ENCODE data around the gene PI4KA.

PI4KA gene

DNA sequence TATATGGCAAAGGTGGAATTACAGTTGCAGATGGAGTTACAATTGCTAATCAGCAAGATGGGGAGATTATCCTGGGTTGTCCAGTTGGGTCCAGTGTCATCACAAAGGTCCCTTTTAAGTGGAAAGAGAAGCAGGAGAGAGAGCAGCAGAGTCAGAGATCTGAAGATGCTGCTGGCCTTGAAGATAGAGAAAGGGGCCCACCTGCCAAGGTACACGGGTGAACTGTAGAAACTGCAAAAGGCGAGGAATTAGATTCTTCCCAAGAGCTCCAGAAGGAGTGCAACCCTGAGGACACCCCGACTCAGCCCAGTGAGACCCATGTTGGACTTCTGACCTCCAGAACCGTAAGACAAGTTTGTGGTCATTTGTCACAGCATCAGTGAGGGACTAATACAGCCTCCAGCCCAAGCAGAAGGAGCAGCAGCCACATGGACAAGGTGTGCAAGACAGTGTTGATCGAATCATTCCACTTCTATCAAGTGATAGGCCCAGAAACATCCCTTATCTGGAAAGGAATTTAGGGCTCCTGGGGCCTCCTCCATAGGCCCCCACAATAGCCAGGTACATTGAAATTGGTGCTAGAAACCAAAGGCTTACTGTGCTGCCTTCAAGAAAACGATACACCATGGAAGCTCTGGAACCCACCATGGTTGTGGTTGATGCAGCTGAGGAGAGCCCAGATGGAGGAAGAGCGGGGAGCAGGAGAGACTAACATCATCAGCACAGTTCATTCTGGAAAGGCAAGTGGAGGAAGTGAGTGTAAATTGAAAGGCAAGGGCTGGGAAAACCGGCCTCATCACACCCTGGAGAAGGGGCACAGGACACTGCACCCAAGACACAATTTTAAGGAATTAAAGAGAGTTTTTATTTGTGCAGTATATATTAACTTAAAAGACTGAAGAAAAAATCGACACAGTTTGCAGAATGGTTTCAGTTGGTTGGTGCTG is 23.5 kb upstream of the PI4KA start:
- DNase-seq = no peak

DNA sequence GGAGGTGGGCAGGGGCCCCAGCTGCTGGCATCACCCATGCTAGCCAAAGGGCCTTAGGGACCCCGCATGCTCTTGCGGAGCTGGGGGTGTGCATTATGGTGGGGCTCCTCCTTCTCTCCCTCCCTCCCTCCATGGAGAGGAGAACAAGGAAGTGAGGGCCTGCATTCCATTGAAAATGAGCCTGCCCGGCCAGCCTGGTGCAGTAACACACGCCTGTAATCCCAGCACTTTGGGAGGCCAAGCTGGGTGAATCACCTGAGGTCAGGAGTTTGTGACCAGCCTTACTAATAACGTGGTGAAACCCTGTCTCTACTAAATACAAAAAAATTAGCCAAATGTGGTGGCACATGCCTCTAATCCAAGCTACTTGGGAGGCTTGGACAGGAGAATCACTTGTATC is 22.6 kb upstream of the PI4KA start:
- no peak for DNase-seq

DNA sequence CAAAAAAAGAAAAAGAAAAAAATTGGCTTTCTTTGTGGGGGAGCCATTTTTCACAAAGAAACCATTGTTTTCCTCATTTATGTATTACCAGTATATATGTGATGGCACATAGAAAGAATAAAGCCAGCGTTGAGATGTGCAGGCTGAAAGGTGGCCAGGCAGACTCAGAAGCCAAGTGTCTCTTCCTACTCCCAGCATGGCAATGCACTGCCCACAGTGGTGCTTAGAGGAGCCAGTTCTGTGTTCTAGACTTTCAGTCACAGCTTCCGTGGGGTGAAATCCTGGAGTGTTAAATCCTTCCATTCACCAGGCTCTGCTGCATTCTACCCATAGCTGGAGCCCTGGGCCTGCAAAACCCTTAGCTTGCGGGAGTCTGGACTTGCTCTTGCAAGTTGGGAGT is 19.1 kb upstream of the PI4KA start:
- no peak for DNase-seq

DNA sequence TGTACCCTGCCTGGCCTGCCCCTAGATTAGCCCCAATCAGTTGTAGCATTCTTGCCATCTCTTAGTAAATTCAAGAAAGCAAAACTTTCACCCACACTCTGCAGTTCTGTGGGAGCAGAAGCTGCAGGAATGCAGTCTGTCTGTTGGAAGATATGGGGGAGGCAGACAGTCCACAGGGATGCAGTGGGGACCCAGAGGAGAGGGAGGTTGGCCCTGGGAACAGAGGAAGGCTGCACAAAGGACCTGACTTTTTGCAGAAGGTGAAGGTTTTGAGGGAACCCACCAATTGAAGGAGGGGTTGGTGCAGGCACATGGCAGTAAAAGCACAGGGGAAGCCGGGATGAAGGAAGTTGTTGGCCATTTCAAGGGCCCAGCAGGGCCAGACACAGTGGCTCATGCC is 16.7 kb upstream of the PI4KA start:
- no peak for DNase-seq

- no peak for DNase-seq
Measured at GRCh38 chr22:20873214-20873613, 14.6 kb upstream of the PI4KA start.

DNA sequence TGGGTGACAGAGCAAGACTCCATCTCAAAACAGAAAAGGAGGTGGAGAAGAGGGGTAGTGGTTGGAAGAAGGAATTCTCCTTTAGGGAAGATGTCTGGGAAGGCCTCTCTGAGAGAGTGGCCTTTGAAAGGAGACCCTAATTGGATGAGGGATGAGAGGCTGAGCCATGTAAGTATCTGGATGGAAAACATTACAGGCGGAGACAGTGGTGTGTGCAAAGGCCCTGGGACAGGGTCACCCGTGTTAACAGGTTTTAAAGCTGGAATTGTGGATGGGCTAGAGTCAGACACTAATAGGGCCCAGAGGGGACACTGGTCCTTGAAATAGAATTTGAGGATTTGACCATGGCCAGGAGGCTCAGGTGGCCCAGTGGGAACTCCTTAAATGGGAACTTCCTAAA is 10.6 kb upstream of the PI4KA start:
- DNase-seq = no peak

DNA sequence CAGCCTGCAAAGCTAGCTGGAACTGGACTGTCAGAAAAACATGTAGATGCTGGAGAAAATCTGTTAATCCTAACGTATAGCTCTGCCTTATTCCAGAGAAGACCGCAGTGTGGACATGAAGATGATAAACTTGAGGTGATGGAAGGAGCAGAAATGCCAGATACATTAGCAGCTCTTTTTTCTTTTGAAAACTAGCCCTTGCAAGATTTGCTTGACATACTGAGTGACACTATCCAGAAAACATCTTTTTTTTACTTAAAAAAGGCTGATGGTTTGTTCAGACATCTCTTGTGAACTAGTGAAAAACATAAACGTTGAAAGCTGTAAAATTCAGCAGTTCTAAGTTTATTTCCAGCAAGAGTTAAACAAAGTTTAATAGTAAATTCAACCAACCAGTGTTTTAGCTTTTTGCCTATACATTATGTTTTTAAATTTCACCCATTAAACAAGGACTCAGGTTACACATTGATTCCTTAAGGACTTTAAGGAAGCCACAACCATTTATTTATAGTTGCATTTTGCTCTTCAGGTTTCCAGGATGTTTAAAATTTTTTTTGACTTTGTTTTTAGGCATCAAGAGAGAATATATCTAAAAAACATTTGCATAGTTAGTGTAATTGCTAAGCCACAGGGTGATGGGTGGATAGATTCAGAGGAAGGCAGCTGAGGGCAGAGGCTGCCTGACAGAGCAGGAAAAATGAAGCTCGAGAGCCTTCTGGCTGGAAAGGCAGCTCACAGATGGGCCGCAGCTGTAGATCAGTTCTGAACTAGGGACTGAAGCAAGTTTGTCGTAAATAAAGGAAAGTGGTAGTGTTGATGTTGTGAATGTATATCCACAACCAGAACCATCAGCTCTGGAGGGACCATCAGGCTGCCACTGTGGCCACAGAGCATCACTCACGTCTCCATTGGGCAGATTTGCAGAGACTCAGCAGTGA is 9.7 kb upstream of the PI4KA start:
- no peak for DNase-seq

DNA sequence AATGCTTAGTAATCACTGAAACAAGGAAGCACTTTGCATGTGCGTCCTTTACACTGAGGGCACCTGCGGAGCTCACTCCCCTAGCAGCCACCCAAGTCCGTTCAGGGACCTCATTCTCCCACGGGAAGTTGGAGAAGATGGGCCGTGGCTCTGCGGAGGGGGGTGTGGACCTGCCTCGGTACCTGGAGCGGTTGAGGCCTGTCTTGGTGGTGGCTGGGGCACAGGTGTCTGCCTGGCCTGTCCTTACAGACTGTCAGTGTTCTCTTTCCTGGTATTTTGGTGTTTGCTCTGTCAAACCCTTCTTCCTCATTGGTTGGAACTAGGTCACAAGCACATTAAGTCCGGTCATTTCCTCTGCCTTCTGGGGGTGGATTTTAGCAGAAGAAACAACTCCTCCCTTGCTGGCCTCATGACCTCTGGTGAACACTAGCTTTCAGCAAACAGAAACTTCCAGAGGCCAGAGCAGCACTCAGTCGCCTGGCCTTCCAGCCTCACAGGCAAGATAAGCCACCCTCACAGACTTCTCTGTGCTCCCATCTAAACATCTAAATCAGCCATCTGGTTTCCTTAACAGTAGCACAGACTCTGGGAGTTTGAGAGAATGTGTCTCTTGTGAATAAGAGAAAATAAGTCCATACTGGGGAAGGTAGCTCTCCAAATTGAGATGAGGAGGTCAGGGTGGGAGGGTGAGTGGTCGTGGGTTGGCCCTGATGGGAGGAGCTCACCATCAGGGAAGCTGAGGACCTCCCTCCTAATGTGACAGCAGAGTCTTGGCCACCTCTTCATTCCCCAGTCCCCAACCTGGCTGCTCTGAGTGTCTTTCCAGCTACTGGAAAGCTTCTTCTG is 8.8 kb upstream of the PI4KA start:
- DNase-seq = no peak

DNA sequence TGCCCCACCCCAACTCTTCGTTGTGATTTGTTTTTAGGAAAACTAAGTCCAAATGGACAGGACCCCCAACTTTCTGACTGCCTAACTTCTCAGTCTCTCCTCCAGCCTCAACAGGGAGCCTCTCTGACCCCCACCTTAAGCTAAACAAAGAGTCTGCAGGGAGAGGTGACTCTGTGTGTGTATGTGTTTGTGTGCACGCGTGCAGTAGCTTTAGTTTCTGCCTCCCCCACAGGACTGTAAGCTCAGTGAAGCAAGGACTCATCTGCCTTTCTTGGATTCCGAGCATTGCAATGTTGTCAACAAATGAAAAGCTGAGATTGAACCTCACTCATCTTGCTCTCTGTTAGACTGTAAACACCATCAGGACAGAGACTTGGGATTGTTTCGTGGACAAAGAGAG is 8.1 kb upstream of the PI4KA start:
- DNase-seq = no peak

DNA sequence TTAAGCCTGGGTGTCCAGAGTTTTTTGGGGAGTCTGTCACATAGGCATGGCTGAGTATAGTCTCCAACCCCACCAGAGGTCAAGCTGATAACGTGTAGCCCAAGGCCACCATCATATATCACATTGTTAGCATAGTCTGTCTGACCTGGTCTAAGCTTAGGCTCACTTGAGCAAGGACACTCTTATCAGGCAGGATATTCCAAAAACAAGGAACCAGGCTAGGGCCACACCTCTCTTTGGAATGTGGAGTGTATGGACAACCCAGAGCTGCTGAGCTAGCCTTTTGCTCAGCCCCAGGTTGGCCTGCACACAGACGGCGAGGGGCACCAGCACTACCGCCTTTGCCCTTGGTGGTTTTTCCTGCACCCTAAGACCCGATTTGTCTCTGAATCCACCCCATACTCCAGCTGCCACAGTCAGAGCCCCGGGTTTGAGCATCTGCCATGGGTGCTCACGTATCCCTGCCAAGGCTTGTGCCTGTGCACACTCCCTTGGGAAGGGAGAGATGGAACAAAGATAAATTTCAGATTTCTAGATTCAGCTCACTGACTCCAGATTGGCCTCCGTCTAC is 7.3 kb upstream of the PI4KA start:
- DNase-seq = no peak

DNA sequence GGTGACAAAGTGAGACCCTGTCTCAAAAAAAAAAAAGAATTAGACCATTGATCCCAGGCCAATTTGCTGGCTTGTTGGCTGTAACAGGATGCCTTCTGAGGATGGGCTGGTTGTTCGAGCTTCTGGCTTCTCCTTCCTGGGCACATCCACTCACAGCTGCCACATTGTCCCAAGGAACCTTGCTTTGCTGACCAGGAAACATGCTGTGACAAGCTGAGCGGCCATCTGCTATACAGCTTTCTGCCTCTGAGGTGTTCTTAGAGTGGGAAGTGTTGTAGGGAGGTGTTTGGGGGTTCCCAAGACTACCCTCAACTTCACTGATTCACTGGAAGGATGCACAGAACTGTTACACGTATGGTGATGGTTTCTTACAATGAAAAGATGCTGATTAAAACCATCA is 6.7 kb upstream of the PI4KA start:
- DNase-seq = no peak

- no peak for DNase-seq
Measured at GRCh38 chr22:20864186-20864908, 5.7 kb upstream of the PI4KA start.

DNA sequence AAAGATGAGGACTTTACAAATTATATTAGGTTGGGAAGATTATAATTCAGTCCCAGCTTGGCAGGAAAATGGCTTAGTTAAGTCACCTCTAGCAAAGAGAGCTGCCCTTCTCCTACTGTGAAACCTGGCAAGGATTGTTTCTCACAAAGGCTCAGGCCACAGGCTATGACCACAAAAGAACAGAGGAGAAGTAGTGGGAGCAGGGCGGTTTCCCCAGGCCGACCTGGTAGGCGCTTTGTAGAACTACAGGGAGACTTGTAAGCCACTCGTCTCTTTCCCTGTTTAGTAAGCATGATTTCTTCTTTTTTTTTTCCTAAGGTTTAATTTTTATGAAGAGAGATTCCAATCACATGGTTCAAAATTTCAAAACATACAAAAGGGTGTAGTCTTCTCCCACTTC is 4.8 kb upstream of the PI4KA start:
- no peak for DNase-seq

- no peak for DNase-seq
Measured at GRCh38 chr22:20862540-20862939, 3.9 kb upstream of the PI4KA start.

DNA sequence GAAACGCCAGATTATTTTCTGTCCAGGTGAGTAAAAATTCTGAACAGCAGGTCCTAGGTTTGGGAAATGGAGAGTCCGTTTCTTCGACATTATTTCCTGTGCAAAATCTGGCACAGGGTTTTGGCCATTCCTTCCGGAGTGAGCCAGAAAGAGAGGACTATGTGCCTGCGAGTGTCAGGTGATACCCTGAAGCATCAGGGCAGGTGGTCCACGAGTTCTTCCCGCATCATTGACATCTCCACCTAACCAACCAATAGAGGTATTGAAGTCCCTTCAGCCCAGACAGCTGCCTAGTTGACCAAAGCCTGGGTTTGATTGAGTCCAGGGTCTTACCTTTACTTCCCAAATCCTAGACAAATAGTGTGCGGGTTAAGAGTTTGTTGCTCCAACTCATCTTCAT is 1.0 kb upstream of the PI4KA start:
- DNase-seq = no peak

- peak; percentile 47 for DNase-seq
Measured at GRCh38 chr22:20857838-20858614, 585 bp downstream of the PI4KA start.

- DNase-seq = no peak
Measured at GRCh38 chr22:20857247-20857643, 1.4 kb downstream of the PI4KA start.

DNA sequence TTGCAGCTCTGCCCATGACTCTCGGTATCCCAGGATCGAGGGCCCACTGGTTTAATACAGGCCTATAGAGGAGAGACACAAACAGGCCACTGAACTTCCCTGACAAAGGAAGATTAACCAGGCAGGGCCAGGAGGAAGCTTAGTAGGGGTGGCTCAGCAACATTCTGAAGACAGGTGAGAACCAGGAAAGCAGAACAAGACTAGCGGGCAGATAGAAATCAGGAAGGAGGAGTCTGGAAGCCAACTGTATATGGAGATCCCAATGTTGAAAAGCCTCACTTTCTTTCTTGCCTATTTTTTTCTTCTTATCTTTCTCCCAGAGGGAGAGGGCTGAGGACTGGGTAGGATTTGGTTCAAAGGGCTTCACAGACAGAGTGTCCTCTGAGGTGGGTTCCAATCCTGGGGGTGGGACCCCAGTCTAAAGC is 5.4 kb downstream of the PI4KA start:
- DNase-seq = no peak

- no peak for DNase-seq
Measured at GRCh38 chr22:20852503-20852902, 6.1 kb downstream of the PI4KA start.

DNA sequence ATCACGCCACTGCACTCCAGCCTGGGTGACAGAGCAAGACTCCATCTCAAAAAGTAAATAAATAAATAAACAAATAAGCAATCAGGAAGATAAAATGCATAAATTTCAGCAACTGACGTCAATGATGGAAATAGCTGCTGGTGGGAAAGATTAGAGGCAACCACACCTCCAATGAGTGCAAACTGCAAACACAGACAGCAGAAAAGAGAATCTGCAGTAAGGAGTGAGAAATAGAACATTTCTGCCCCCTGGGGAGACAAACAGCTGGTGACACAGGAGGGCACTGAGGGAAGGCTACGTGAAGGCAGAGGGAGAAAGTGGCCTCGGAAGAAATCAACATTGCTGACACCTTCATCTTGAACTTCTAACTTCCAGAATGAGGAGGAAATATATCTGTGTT is 6.5 kb downstream of the PI4KA start:
- DNase-seq = no peak

GRCh38 chr22:20847318-20847822 is 11.2 kb downstream of the PI4KA start:
- DNase-seq = no peak
